Activated naive CD4-positive, alpha-beta T cell treated with anti-CD3 and anti-CD28 coated beads for 36 hours (primary cell): ENCODE measurements around the gene SCYL1. TPM values are rescaled to one million over a fixed set of nuclear protein-coding genes. Genes with fewer than 3 reads are reported as not detected.
"Not testable (repeated sequence)": the region's sequence is repeated elsewhere in the genome, so short reads cannot be mapped to it uniquely, and the experiment has no call there.

Source experiments
- CTCF ChIA-PET: fragments of 350-600 bp; sonication (Branson Sonifier 250); formaldehyde crosslinking; loops from one replicate; lab custom pipeline; 2021; ENCODE audit warnings: antibody characterized with exemption; lab: Charles Lee
- DNase-seq: peaks from one replicate; pipeline ENCODE4 v3.0.0-alpha.2; 2020
- H3K27ac Mint-ChIP-seq: one replicate; pipeline ENCODE4 v1.8.0; 2021; ENCODE audit warnings: mild to moderate bottlenecking, mixed read lengths
- H3K27me3 Mint-ChIP-seq: one replicate; pipeline ENCODE4 v1.8.0; 2021; ENCODE audit warnings: low read depth, mixed read lengths
- H3K36me3 Mint-ChIP-seq: one replicate; pipeline ENCODE4 v1.8.0; 2021; ENCODE audit warnings: low read depth, mixed read lengths
- H3K4me1 Mint-ChIP-seq: one replicate; pipeline ENCODE4 v1.8.0; 2021; ENCODE audit warnings: low read depth, mixed read lengths
- H3K4me3 Mint-ChIP-seq: one replicate; pipeline ENCODE4 v1.8.0; 2021; ENCODE audit warnings: mild to moderate bottlenecking, moderate library complexity, mixed read lengths
- H3K9me3 Mint-ChIP-seq: one replicate; pipeline ENCODE4 v1.8.0; 2021; ENCODE audit warnings: mixed read lengths
- intact Hi-C: fragments of 100-400 bp; cut with micrococcal nuclease; formaldehyde crosslinking; loops from one replicate; pipeline ENCODE4 v1.15.1; 2023
- total RNA-seq, 2 experiments: library from RNA; stranded (reverse); gene quantifications; one replicate each; pipeline ENCODE4 v1.2.3, GENCODE V29; 2021

Gene SCYL1
- total RNA-seq, 2 experiments from 2014 or later: 57.9 to 58.3 TPM

GRCh38 chr11:65560555-65561418 is 35.9 kb downstream of the SCYL1 start:
- Mint-ChIP-seq H3K9me3 (no peaks in the 10 kb centered on the region), H3K27me3 (no peaks in the 10 kb centered on the region), H3K27ac (no peak overlapping the region), H3K4me3 (no peak overlapping the region), H3K4me1 (peaks cover 47% of the 10 kb centered on the region), H3K36me3 (no peaks in the 10 kb centered on the region)
- CTCF ChIA-PET: interaction anchor here (0.6 to 3.0 kb wide), 7 partner anchors 8 to 54 kb away, joined by 3 to 20 read pairs (median 4); partner anchors contain the start of genes FAM89B and ZNRD2
- intact Hi-C loops: no loop called here
- DNase-seq: no peak

DNA sequence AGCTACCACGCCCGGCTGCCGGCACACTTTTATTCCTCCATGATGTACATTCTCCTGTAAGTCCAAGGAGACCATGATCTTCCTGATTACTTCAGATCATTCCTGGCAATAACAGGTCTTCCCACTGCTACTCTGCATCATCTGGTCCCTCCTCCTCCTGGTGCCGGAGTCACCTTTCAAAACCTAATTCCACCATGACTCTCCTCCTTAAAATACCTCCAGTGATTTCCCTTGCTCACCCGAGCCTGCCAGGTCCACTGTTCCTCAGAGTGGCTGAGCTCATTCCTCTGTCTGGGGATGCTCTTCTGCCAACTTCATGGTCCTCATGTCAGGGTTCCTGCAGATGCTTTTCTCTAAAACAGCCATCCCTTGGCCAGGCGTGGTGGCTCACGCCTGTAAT is 37.1 kb downstream of the SCYL1 start:
- Mint-ChIP-seq H3K4me1 (peaks cover 48% of the 10 kb centered on the region), H3K27ac (no peak overlapping the region), H3K27me3 (no peaks in the 10 kb centered on the region), H3K9me3 (no peaks in the 10 kb centered on the region), H3K4me3 (no peak overlapping the region), H3K36me3 (no peaks in the 10 kb centered on the region)
- DNase-seq: no peak
- CTCF ChIA-PET: interaction anchor here (0.6 to 1.0 kb wide), 3 partner anchors 9 to 553 kb away, joined by 3 to 5 read pairs (median 4); no protein-coding TSS in a partner anchor
- intact Hi-C loops: no loop called here

GRCh38 chr11:65562788-65563187 is 37.9 kb downstream of the SCYL1 start:
- no peaks in the 10 kb centered on the region for H3K36me3 Mint-ChIP-seq
- H3K27me3 Mint-ChIP-seq: no peaks in the 10 kb centered on the region
- CTCF ChIA-PET: interaction anchor here (0.8 to 1.6 kb wide), 2 partner anchors 21 to 31 kb away, joined by 5 read pairs; no protein-coding TSS in a partner anchor
- no peaks in the 10 kb centered on the region for H3K9me3 Mint-ChIP-seq
- H3K4me1 Mint-ChIP-seq: peaks cover 44% of the 10 kb centered on the region
- no peak for DNase-seq
- no peak overlapping the region for H3K27ac Mint-ChIP-seq
- H3K4me3 Mint-ChIP-seq: no peak overlapping the region
- intact Hi-C loops: no loop called here

GRCh38 chr11:65563601-65564000 is 38.7 kb downstream of the SCYL1 start:
- H3K27ac Mint-ChIP-seq: no peak overlapping the region
- no peak for DNase-seq
- peaks cover 50% of the 10 kb centered on the region for H3K4me1 Mint-ChIP-seq
- CTCF ChIA-PET: interaction anchor here (0.7 to 1.6 kb wide), 2 partner anchors 11 to 30 kb away, joined by 4 to 5 read pairs; no protein-coding TSS in a partner anchor
- H3K4me3 Mint-ChIP-seq: no peak overlapping the region
- H3K9me3 Mint-ChIP-seq: no peaks in the 10 kb centered on the region
- no peaks in the 10 kb centered on the region for H3K27me3 Mint-ChIP-seq
- intact Hi-C loops: no loop called here
- H3K36me3 Mint-ChIP-seq: peaks cover 4% of the 10 kb centered on the region

- H3K36me3 Mint-ChIP-seq, H3K27me3 Mint-ChIP-seq, H3K9me3 Mint-ChIP-seq, intact Hi-C loops: not testable (repeated sequence)
- DNase-seq: peak; percentile 56
- H3K4me3 Mint-ChIP-seq: peak overlapping the region; percentile 51
- H3K4me1 Mint-ChIP-seq: peaks cover 44% of the 10 kb centered on the region
- CTCF ChIA-PET: interaction anchor here (1.1 to 2.3 kb wide), 4 partner anchors 11 to 25 kb away, joined by 3 to 10 read pairs (median 6); partner anchors contain the start of gene EHBP1L1
- H3K27ac Mint-ChIP-seq: peak overlapping the region; percentile 97
These were observed 40.1 kb downstream of the SCYL1 start for GRCh38 chr11:65564879-65565559.

DNA sequence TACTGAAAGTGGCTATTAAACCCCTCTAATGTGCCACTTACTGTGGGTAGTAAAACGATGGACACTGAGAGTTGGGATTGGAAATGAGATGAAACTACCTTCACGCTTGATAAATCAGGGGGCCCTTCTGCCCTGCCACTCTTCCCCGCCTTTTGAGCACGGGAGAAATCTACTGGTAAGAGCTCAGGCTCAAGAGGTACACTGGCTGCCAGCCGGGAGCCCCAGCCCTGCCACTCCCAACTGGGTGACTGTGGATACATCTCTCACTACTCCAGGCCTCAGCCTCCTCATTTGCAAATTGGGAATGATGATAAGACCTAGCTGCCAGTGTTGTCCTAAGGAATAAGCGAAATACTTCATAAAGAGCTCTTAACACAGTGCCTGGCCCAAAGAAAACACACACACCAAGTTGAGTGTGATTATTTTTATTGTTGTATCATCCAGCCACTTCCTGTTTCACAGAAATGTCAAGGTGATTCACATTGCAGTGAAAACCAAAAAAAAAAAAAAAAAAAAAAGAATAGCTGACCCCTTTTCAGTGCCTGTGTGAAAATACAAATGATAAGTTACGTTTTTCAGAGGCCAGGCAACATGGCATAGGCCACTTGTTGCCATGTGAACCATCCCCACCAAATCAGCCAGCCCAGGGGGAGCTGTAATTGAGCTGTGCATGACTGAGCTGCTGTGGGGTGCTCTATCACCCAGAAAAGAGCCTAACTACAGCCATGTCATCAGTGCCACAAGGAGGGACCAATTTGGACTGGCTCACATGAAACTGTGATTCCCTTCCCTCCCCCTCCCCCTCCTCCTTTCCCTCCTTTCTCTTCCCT is 41.0 kb downstream of the SCYL1 start:
- Mint-ChIP-seq H3K4me1 (peaks cover 40% of the 10 kb centered on the region), H3K27me3 (no peaks in the 10 kb centered on the region)

DNA sequence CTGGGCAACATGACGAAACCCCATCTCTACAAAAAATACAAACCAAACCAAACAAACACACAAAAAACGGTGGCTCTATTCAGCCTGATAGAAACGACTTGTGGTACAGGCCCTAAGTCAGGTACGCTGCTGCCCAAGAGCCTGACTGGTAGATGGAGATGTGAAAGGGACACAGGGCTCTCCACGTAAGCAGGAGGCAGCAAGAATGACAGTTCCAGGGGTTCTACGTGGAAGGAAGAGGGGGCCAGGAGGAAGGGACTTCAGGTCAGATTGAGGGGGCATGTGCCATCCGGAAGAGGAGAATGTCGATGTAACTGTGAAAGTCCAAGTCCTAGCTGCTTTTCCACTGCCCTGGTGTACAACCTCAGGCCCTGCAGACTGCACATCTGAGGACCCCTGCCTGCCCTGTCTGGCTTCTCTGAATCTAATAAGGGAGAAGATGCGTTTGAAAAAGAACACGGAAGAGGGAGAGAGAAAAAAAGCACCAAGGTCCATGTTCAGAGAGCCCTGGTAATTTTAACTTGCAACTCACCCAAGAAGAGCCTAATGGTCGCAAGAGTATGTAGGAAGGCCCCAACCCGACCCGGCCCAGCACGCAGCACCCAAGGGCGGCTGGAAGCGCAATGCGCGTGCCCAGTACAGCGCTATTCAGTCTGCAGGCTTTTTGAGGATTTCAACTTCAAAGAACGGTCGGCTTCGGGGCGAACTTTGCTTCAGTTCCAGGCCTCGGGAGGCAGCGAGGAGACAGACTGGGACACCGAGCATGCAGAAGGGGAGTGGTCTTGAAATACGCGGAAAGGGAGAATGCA is 44.5 kb downstream of the SCYL1 start:
- CTCF ChIA-PET: interaction anchor here (5.2 to 6.0 kb wide), 2 partner anchors 9 to 28 kb away, joined by 20 to 86 read pairs; no protein-coding TSS in a partner anchor
- peak overlapping the region; percentile 97 for H3K27ac Mint-ChIP-seq
- intact Hi-C loops: no loop called here
- H3K27me3 Mint-ChIP-seq: no peaks in the 10 kb centered on the region
- H3K9me3 Mint-ChIP-seq: no peaks in the 10 kb centered on the region
- DNase-seq: no peak
- peaks cover 62% of the 10 kb centered on the region for H3K4me1 Mint-ChIP-seq
- peak overlapping the region; percentile 87 for H3K4me3 Mint-ChIP-seq
- H3K36me3 Mint-ChIP-seq: peaks cover 17% of the 10 kb centered on the region

More for the DNA sequence above, 41.0 kb downstream of the SCYL1 start:
- Mint-ChIP-seq H3K36me3 (peaks cover 9% of the 10 kb centered on the region), H3K27ac (peak overlapping the region; percentile 97), H3K4me3 (peak overlapping the region; percentile 51), H3K9me3 (no peaks in the 10 kb centered on the region)
- intact Hi-C loops: no loop called here
- CTCF ChIA-PET: interaction anchor here (1.1 to 2.3 kb wide), 7 partner anchors 10 to 178 kb away, joined by 3 to 14 read pairs (median 4); partner anchors contain the start of gene EHBP1L1
- peak; percentile 58 for DNase-seq

DNA sequence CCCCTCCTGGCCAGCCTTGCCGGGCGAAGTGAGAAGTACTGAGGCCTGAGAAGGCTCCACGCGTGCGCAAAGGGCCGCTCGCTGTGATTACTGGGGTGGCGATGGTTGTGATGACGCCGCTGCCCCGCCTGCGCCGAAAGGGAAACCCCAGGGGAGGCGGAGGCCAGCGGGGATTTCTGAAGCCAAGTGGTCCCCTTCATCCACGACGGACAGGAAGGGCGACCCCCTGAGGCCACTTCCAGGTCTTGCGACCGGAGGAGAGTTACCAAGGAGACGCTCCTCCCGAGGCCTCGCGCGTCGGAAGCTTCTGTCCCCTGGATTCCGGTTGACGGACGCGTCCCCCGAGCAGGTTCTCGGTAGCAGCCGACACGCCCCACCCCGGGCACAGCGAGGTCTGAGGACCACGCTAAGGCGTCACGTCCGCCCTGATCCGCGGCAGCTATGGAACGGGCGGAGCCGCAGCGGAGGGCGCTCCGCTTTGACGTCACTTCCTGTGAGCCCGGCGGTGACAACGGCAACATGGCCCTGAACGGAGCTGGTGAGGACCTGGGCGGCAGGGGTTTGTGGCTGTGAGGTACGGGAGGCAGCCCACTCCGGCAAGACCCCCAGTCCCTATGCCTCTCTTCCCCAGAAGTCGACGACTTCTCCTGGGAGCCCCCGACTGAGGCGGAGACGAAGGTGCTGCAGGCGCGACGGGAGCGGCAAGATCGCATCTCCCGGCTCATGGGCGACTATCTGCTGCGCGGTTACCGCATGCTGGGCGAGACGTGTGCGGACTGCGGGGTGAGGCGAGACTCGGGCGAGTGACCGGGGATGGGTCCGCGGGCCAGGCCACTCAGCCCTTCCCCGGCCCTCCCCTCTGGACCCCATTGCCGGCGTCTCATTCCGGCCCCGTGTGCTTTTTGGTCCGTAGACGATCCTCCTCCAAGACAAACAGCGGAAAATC is 45.4 kb downstream of the SCYL1 start, which contains the start of gene ZNRD2:
ZNRD2 (plus strand) TSS at position 505 of the 946 bp plus-strand sequence; CDS start at position 520, 15 bp downstream.
- peak; percentile 99 for DNase-seq
- Mint-ChIP-seq H3K4me1 (peaks cover 61% of the 10 kb centered on the region), H3K27me3 (no peaks in the 10 kb centered on the region), H3K36me3 (peaks cover 17% of the 10 kb centered on the region), H3K4me3 (peak within 1 kb of the TSS; percentile 87), H3K27ac (peak within 1 kb of the TSS; percentile 97), H3K9me3 (no peaks in the 10 kb centered on the region)
- CTCF ChIA-PET: interaction anchor here (0.6 to 6.0 kb wide), 8 partner anchors 10 to 452 kb away, joined by 3 to 86 read pairs (median 4); no protein-coding TSS in a partner anchor
- intact Hi-C loops: loop anchor here (1.0 to 5.0 kb wide), 13 partner anchors 12 to 713 kb away; partner anchors contain the start of genes BANF1, CFL1, EIF1AD and LTBP3

DNA sequence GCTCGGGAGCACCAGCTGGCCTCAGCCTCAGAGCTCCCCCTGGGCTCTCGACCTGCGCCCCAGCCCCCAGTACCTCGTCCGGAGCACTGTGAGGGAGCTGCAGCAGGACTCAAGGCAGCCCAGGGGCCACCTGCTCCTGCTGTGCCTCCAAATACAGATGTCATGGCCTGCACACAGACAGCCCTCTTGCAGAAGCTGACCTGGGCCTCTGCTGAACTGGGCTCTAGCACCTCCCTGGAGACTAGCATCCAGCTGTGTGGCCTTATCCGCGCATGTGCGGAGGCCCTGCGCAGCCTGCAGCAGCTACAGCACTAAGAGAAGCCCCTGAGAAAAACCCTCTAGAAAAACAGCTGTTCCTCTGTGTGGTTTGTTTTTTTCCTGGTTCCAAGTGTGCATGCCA is 46.5 kb downstream of the SCYL1 start:
- peak overlapping the region; percentile 91 for H3K27ac Mint-ChIP-seq
- H3K4me3 Mint-ChIP-seq: peak overlapping the region; percentile 87
- CTCF ChIA-PET: interaction anchor here (0.8 to 6.0 kb wide), 11 partner anchors 12 to 208 kb away, joined by 3 to 86 read pairs (median 5); partner anchors contain the start of genes PCNX3 and SCYL1
- H3K4me1 Mint-ChIP-seq: peaks cover 53% of the 10 kb centered on the region
- no peak for DNase-seq
- intact Hi-C loops: loop anchor here (2.0 to 5.0 kb wide), 5 partner anchors 204 to 714 kb away; partner anchors contain the start of genes BANF1, CFL1, EIF1AD and RAB1B
- H3K27me3 Mint-ChIP-seq: no peaks in the 10 kb centered on the region
- H3K36me3 Mint-ChIP-seq: peaks cover 19% of the 10 kb centered on the region
- no peaks in the 10 kb centered on the region for H3K9me3 Mint-ChIP-seq

DNA sequence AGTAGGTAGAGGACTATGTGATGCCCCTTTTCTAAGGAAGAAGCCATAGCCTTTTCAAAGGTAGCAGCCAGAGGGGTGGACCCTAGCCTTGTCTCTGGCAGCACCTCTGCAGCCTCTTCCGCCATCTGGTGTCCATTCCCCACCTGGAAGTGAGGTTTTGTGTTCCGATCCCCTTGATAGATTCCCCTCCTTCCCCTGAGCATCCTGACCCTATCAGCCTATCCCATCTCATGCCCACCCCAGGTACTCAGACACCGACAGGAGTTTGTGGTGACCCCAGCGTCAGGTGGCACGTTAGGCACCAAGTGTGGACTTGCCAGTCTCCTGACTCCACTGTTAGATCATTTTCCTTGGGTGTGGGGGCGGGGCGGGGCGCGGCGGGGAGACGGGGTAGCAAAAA is 47.1 kb downstream of the SCYL1 start:
- DNase-seq: peak; percentile 64
- CTCF ChIA-PET: interaction anchor here (0.9 to 6.0 kb wide), 11 partner anchors 12 to 153 kb away, joined by 3 to 86 read pairs (median 5); partner anchors contain the start of genes MAP3K11, PCNX3 and SCYL1
- peaks cover 19% of the 10 kb centered on the region for H3K36me3 Mint-ChIP-seq
- peak overlapping the region; percentile 91 for H3K27ac Mint-ChIP-seq
- peaks cover 52% of the 10 kb centered on the region for H3K4me1 Mint-ChIP-seq
- H3K27me3 Mint-ChIP-seq: no peaks in the 10 kb centered on the region
- H3K9me3 Mint-ChIP-seq: no peaks in the 10 kb centered on the region
- H3K4me3 Mint-ChIP-seq: peak overlapping the region; percentile 87
- intact Hi-C loops: loop anchor here (2.0 to 5.0 kb wide), 5 partner anchors 205 to 715 kb away; partner anchors contain the start of genes BANF1, CFL1, EIF1AD and RAB1B
